ENCODE measurements around the gene XPC.

The XPC gene

GRCh38 chr3:14131134-14131533 is 47.3 kb downstream of the XPC start:
- Mint-ChIP-seq H3K36me3 (ENCODE audit: insufficient read depth) (peaks cover 68% of the 10 kb centered on the region), H3K4me3 (no peak overlapping the region), H3K27ac (ENCODE audit: low read depth) (no peak overlapping the region), H3K27me3 (no peaks in the 10 kb centered on the region), H3K4me1 (peaks cover 33% of the 10 kb centered on the region), H3K9me3 (no peaks in the 10 kb centered on the region)
- DNase-seq (ENCODE audit: low spot score in 2 of 2) (no peak), ATAC-seq (replicated peaks; ENCODE audit: extremely low read depth, poor library complexity, severe bottlenecking) (no peak)

- Mint-ChIP-seq H3K4me3 (no peak overlapping the region), H3K36me3 (ENCODE audit: insufficient read depth) (peaks cover 68% of the 10 kb centered on the region), H3K4me1 (peaks cover 38% of the 10 kb centered on the region), H3K9me3 (no peaks in the 10 kb centered on the region), H3K27me3 (no peaks in the 10 kb centered on the region), H3K27ac (ENCODE audit: low read depth) (no peak overlapping the region)
- DNase-seq (ENCODE audit: low spot score in 2 of 2) (no peak), ATAC-seq (replicated peaks; ENCODE audit: extremely low read depth, poor library complexity, severe bottlenecking) (no peak)
Observed at GRCh38 chr3:14130707-14131106, 47.7 kb downstream of the XPC start.

GRCh38 chr3:14130230-14130629 is 48.2 kb downstream of the XPC start:
- Mint-ChIP-seq H3K27ac (ENCODE audit: low read depth) (peak overlapping the region; percentile 76), H3K4me3 (peak overlapping the region; percentile 7), H3K4me1 (peaks cover 42% of the 10 kb centered on the region), H3K27me3 (no peaks in the 10 kb centered on the region), H3K36me3 (ENCODE audit: insufficient read depth) (peaks cover 68% of the 10 kb centered on the region), H3K9me3 (no peaks in the 10 kb centered on the region)
- no peak for DNase-seq (ENCODE audit: low spot score in 2 of 2)
- no peak for ATAC-seq (replicated peaks; ENCODE audit: extremely low read depth, poor library complexity, severe bottlenecking)

GRCh38 chr3:14129296-14129695 is 49.1 kb downstream of the XPC start:
- no peak for DNase-seq (ENCODE audit: low spot score in 2 of 2)
- ATAC-seq (replicated peaks; ENCODE audit: extremely low read depth, poor library complexity, severe bottlenecking) = no peak
- Mint-ChIP-seq H3K4me1 (peaks cover 43% of the 10 kb centered on the region), H3K36me3 (ENCODE audit: insufficient read depth) (peaks cover 67% of the 10 kb centered on the region), H3K27me3 (no peaks in the 10 kb centered on the region), H3K4me3 (no peak overlapping the region), H3K9me3 (no peaks in the 10 kb centered on the region), H3K27ac (ENCODE audit: low read depth) (no peak overlapping the region)

- no peaks in the 10 kb centered on the region for H3K9me3 Mint-ChIP-seq
Observed at GRCh38 chr3:14128724-14129123, 49.7 kb downstream of the XPC start.

GRCh38 chr3:14127516-14128161 is 50.8 kb downstream of the XPC start:
- Mint-ChIP-seq H3K4me1 (peaks cover 57% of the 10 kb centered on the region), H3K9me3 (no peaks in the 10 kb centered on the region), H3K27ac (ENCODE audit: low read depth) (peak overlapping the region; percentile 58), H3K4me3 (no peak overlapping the region), H3K36me3 (ENCODE audit: insufficient read depth) (peaks cover 62% of the 10 kb centered on the region), H3K27me3 (no peaks in the 10 kb centered on the region)
- ATAC-seq (replicated peaks; ENCODE audit: extremely low read depth, poor library complexity, severe bottlenecking) = no peak
- DNase-seq (ENCODE audit: low spot score in 2 of 2) = no peak

More at GRCh38 chr3:14128724-14129123, 49.7 kb downstream of the XPC start:
- Mint-ChIP-seq H3K36me3 (ENCODE audit: insufficient read depth) (peaks cover 68% of the 10 kb centered on the region), H3K4me1 (peaks cover 46% of the 10 kb centered on the region), H3K27ac (ENCODE audit: low read depth) (peak overlapping the region; percentile 58), H3K4me3 (no peak overlapping the region), H3K27me3 (no peaks in the 10 kb centered on the region)
- ATAC-seq (replicated peaks; ENCODE audit: extremely low read depth, poor library complexity, severe bottlenecking) (no peak), DNase-seq (ENCODE audit: low spot score in 2 of 2) (no peak)

GRCh38 chr3:14126887-14127505 is 51.4 kb downstream of the XPC start:
- Mint-ChIP-seq H3K4me1 (peaks cover 63% of the 10 kb centered on the region), H3K27me3 (no peaks in the 10 kb centered on the region), H3K4me3 (peak overlapping the region; percentile 95), H3K27ac (ENCODE audit: low read depth) (peak overlapping the region; percentile 99), H3K36me3 (ENCODE audit: insufficient read depth) (peaks cover 58% of the 10 kb centered on the region), H3K9me3 (no peaks in the 10 kb centered on the region)
- no peak for DNase-seq (ENCODE audit: low spot score in 2 of 2)
- no peak for ATAC-seq (replicated peaks; ENCODE audit: extremely low read depth, poor library complexity, severe bottlenecking)

GRCh38 chr3:14126017-14126886 is 52.1 kb downstream of the XPC start:
- Mint-ChIP-seq H3K27me3 (no peaks in the 10 kb centered on the region), H3K36me3 (ENCODE audit: insufficient read depth) (peaks cover 54% of the 10 kb centered on the region), H3K27ac (ENCODE audit: low read depth) (peak overlapping the region; percentile 99), H3K4me3 (peak overlapping the region; percentile 95), H3K9me3 (no peaks in the 10 kb centered on the region), H3K4me1 (peaks cover 70% of the 10 kb centered on the region)
- DNase-seq (ENCODE audit: low spot score in 2 of 2) (no peak), ATAC-seq (replicated peaks; ENCODE audit: extremely low read depth, poor library complexity, severe bottlenecking) (no peak)

- peaks cover 74% of the 10 kb centered on the region for H3K4me1 Mint-ChIP-seq
- peak; percentile 16 for ATAC-seq (replicated peaks; ENCODE audit: extremely low read depth, poor library complexity, severe bottlenecking)
- peak overlapping the region; percentile 95 for H3K4me3 Mint-ChIP-seq
- peak overlapping the region; percentile 99 for H3K27ac Mint-ChIP-seq (ENCODE audit: low read depth)
- no peaks in the 10 kb centered on the region for H3K9me3 Mint-ChIP-seq
- no peaks in the 10 kb centered on the region for H3K27me3 Mint-ChIP-seq
- H3K36me3 Mint-ChIP-seq (ENCODE audit: insufficient read depth) = peaks cover 47% of the 10 kb centered on the region
- DNase-seq (ENCODE audit: low spot score in 2 of 2) = no peak
Observed at GRCh38 chr3:14125193-14126016, 53.0 kb downstream of the XPC start.

- H3K36me3 Mint-ChIP-seq (ENCODE audit: insufficient read depth) = peaks cover 40% of the 10 kb centered on the region
- H3K9me3 Mint-ChIP-seq = no peaks in the 10 kb centered on the region
- peak; percentile 93 for ATAC-seq (replicated peaks; ENCODE audit: extremely low read depth, poor library complexity, severe bottlenecking)
- H3K27me3 Mint-ChIP-seq = no peaks in the 10 kb centered on the region
- peaks cover 72% of the 10 kb centered on the region for H3K4me1 Mint-ChIP-seq
- peak within 1 kb of the TSS; percentile 99 for H3K27ac Mint-ChIP-seq (ENCODE audit: low read depth)
- H3K4me3 Mint-ChIP-seq = peak within 1 kb of the TSS; percentile 95
- peak; percentile 96 to 97 for DNase-seq (ENCODE audit: low spot score in 2 of 2)
Observed at GRCh38 chr3:14124615-14125192, 53.7 kb downstream of the XPC start, which contains the start of the genes CHCHD4 and TMEM43. Gene CHCHD4, minus strand, starts transcription at chr3:14124870. Its CDS starts 194 bp downstream, at chr3:14124676. Gene TMEM43, plus strand, starts transcription at chr3:14125052. Its CDS starts 142 bp downstream, at chr3:14125194.

- H3K4me1 Mint-ChIP-seq = peaks cover 71% of the 10 kb centered on the region
- no peak for DNase-seq (ENCODE audit: low spot score in 2 of 2)
- H3K27me3 Mint-ChIP-seq = no peaks in the 10 kb centered on the region
- H3K36me3 Mint-ChIP-seq (ENCODE audit: insufficient read depth) = peaks cover 36% of the 10 kb centered on the region
- H3K9me3 Mint-ChIP-seq = no peaks in the 10 kb centered on the region
- H3K27ac Mint-ChIP-seq (ENCODE audit: low read depth) = peak overlapping the region; percentile 99
- ATAC-seq (replicated peaks; ENCODE audit: extremely low read depth, poor library complexity, severe bottlenecking) = peak; percentile 17
- H3K4me3 Mint-ChIP-seq = peak overlapping the region; percentile 95
Observed at GRCh38 chr3:14124223-14124614, 54.2 kb downstream of the XPC start.
